Lung (tissue), 12 donors: ENCODE data around the gene TTC22. TPM values are rescaled to one million over a fixed set of nuclear protein-coding genes. Genes with fewer than 3 reads are reported as not detected.

Experiments
- ATAC-seq: fragments of 200-7000 bp; cut with Tn5 transposase; one replicate; pipeline ENCODE4 v1.9.1; 2020; ENCODE audit warnings: moderate number of reproducible peaks; ENCODE audit not compliant: insufficient read depth, low FRiP score
- DNase-seq, 3 donors: peaks; one replicate each; pipeline ENCODE4 v3.0.0-alpha.2; 2013 to 2017
- H3K27ac ChIP-seq, 2 donors: one replicate each; pipeline ENCODE4 v1.5.1; 2013; ENCODE audit warnings: mild to moderate bottlenecking in 2 of 2, moderate library complexity in 2 of 2, control low read depth in 1 of 2, inconsistent platforms in 1 of 2, low read depth in 1 of 2, low read length in 1 of 2
- H3K27me3 ChIP-seq, 3 donors: one replicate each; pipeline ENCODE4 v1.5.1; 2013; ENCODE audit warnings: low read length in 2 of 3; ENCODE audit not compliant: control insufficient read depth in 3 of 3, insufficient read depth in 3 of 3
- H3K36me3 ChIP-seq, 4 donors: one replicate each; pipeline ENCODE4 v1.5.1; 2013; ENCODE audit warnings: low read length in 4 of 4, mild to moderate bottlenecking in 1 of 4, moderate library complexity in 1 of 4; ENCODE audit not compliant: control insufficient read depth in 4 of 4, insufficient read depth in 4 of 4
- H3K4me1 ChIP-seq, 5 donors: one replicate each; pipeline ENCODE4 v1.5.1; 2013; ENCODE audit warnings: low read length in 5 of 5, mild to moderate bottlenecking in 2 of 5, moderate library complexity in 1 of 5; ENCODE audit not compliant: control insufficient read depth in 5 of 5, insufficient read depth in 5 of 5
- H3K4me3 ChIP-seq: one replicate; pipeline ENCODE4 v1.5.1; 2013; ENCODE audit warnings: mild to moderate bottlenecking, control low read depth, moderate library complexity
- H3K9ac ChIP-seq, 2 donors: one replicate each; pipeline ENCODE4 v1.5.1; 2013; ENCODE audit warnings: low read length in 2 of 2, control low read depth in 1 of 2; ENCODE audit not compliant: insufficient read depth in 1 of 2
- H3K9me3 ChIP-seq, 4 donors: one replicate each; pipeline ENCODE4 v1.5.1; 2013; ENCODE audit warnings: low read length in 3 of 4, mild to moderate bottlenecking in 1 of 4, moderate library complexity in 1 of 4; ENCODE audit not compliant: control insufficient read depth in 4 of 4, insufficient read depth in 3 of 4
- CTCF ChIP-seq: IDR thresholded peaks from 2 replicates; pipeline ENCODE4 v1.5.1; 2012; ENCODE audit warnings: mild to moderate bottlenecking; ENCODE audit errors: control extremely low read depth, extremely low read depth
- WGBS, 2 donors: extraction: QIAGEN DNeasy Blood & Tissue Kit; methylation state at CpG; one replicate each; pipeline ENCODE4 v1.1.7; 2013; 5-methylcytosine and 5-hydroxymethylcytosine counted together
- polyA plus RNA-seq, 2 donors: library from polyadenylated mRNA; stranded (reverse); fragments of 200-250 nt; gene quantifications; one replicate each; pipeline ENCODE4 v1.2.1, GENCODE V29; 2013
- total RNA-seq, 2 donors: library from RNA; depleted of rRNA in 1 of 2; stranded (reverse); fragments of >200 nt in 1 of 2; gene quantifications; one replicate each; pipeline ENCODE4 v1.2.1, GENCODE V29; 2014 to 2021
- donor health status: control.
- donor health status: control.
- donor health status: Bipolar disorder and iron deficiency.
- donor health status: healthy.
- donor health status: DM: yes; HTN: yes; CAD: no.

Gene TTC22
- total and polyA plus RNA-seq, 4 donors: 2.9 to 6.6 (median 3.5) TPM

DNA sequence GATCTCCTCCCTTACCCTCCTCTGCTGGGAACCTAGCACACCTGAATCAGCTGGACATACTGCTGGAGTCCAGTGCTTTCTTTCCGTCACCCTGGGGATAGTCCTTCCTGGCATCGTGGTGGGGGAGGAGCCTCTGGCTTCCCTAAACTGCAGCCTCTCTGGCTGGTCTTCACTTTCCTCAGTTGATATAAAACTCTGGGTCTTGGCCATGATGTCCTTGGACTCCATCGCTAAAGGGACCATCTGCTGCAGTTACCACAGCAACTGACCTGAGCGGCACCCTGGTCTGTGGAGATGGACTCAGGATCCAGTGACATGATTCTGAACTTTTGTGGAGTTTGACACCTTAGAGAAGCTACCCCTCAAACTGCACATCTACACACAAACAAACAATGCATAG lies 59.6 kb downstream of the TTC22 start:
- Histone ChIP-seq H3K9ac (no peak overlapping the region), H3K27ac (no peak overlapping the region), H3K9me3 (no peaks in the 10 kb centered on the region), H3K4me3 (no peak overlapping the region), H3K27me3 (no peaks in the 10 kb centered on the region), H3K4me1 (no peaks in the 10 kb centered on the region), H3K36me3 (peaks cover 16 to 56% (median 35%) of the 10 kb centered on the region in 4 donors)
- 88 to 92% methylated on average over 4 of the region's 4 CpGs for WGBS, 2 donors
- ATAC-seq (no peak), DNase-seq (no peak)
- no peak for TF ChIP-seq CTCF

GRCh38 chr1:54738244-54738643 lies 62.9 kb downstream of the TTC22 start:
- Histone ChIP-seq H3K4me1 (no peaks in the 10 kb centered on the region), H3K36me3 (peaks cover 23 to 48% (median 42%) of the 10 kb centered on the region in 4 donors), H3K27me3 (no peaks in the 10 kb centered on the region), H3K9ac (no peak overlapping the region), H3K4me3 (no peak overlapping the region), H3K27ac (no peak overlapping the region), H3K9me3 (no peaks in the 10 kb centered on the region)
- no peak for DNase-seq
- WGBS, 2 donors: 94 to 97% methylated on average over 6 of the region's 6 CpGs
- no peak for ATAC-seq
- no peak for TF ChIP-seq CTCF

GRCh38 chr1:54736685-54737084 lies 64.4 kb downstream of the TTC22 start:
- Histone ChIP-seq H3K27me3 (no peaks in the 10 kb centered on the region), H3K36me3 (peaks cover 29 to 44% (median 35%) of the 10 kb centered on the region in 4 donors), H3K4me1 (no peaks in the 10 kb centered on the region), H3K9ac (no peak overlapping the region), H3K9me3 (no peaks in the 10 kb centered on the region), H3K4me3 (no peak overlapping the region), H3K27ac (no peak overlapping the region)
- ATAC-seq (no peak), DNase-seq (no peak)
- WGBS, 2 donors: 92 to 94% methylated on average over 5 of the region's 5 CpGs
- TF ChIP-seq CTCF: no peak

Other genes with a start within 250 kb of the TTC22 start
- gene FAM151A, start 177.8 kb downstream of the TTC22 start, total RNA-seq: not detected
- gene FAM151A, start 177.8 kb downstream of the TTC22 start, polyA plus RNA-seq: under 1 TPM; 0.02 to 0.06 TPM
- gene MROH7, start 159.5 kb downstream of the TTC22 start, total RNA-seq: 1 to 10 TPM; 2.6 to 3.4 TPM
- 1 to 10 TPM in 1 of 2 donors, under 1 TPM in 1; 0.21 to 1.2 TPM for gene MROH7, start 159.5 kb downstream of the TTC22 start, polyA plus RNA-seq
- 10 to 100 TPM; 17.5 to 18.4 TPM for gene TTC4, start 85.5 kb downstream of the TTC22 start, total RNA-seq
- gene TTC4, start 85.5 kb downstream of the TTC22 start, polyA plus RNA-seq: 10 to 100 TPM; 11.6 to 16.0 TPM
- 1 to 10 TPM; 2.4 to 4.3 TPM for gene PARS2, start 36.8 kb downstream of the TTC22 start, total RNA-seq
- gene PARS2, start 36.8 kb downstream of the TTC22 start, polyA plus RNA-seq: 1 to 10 TPM; 1.3 to 2.9 TPM
- gene DHCR24, start 85.9 kb upstream of the TTC22 start, total RNA-seq: 100 to 1,000 TPM; 433 to 735 TPM
- gene DHCR24, start 85.9 kb upstream of the TTC22 start, polyA plus RNA-seq: 100 to 1,000 TPM; 269 to 439 TPM
- 1 to 10 TPM; 1.1 to 2.1 TPM for gene TMEM61, start 179.3 kb upstream of the TTC22 start, total RNA-seq
- gene TMEM61, start 179.3 kb upstream of the TTC22 start, polyA plus RNA-seq: 1 to 10 TPM in 1 of 2 donors, under 1 TPM in 1; 0.91 to 1.6 TPM
- gene BSND, start 197.6 kb upstream of the TTC22 start, total RNA-seq: not detected
- gene BSND, start 197.6 kb upstream of the TTC22 start, polyA plus RNA-seq: under 1 TPM in 1 of 2 donors, not detected in 1; 0.02 TPM
- gene PCSK9, start 238.2 kb upstream of the TTC22 start, total RNA-seq: 10 to 100 TPM; 26.6 to 47.2 TPM
- gene PCSK9, start 238.2 kb upstream of the TTC22 start, polyA plus RNA-seq: 10 to 100 TPM; 13.0 to 15.5 TPM